Breast epithelium (tissue), 4 donors: ENCODE measurements around the gene TMEM222. TPM values are rescaled to one million over a fixed set of nuclear protein-coding genes. Genes with fewer than 3 reads are reported as not detected.

Experiments used
- DNase-seq, 2 donors: peaks; one replicate each; pipeline ENCODE4 v3.0.0-alpha.2; 2019; ENCODE audit warnings: low spot score in 2 of 2
- H3K27ac ChIP-seq, 2 donors: fragments of 200-600 bp; sonication (generic) in 1 of 2; one replicate each; pipeline ENCODE4 v1.5.1; 2016 to 2019; ENCODE audit warnings: mild to moderate bottlenecking in 1 of 2
- H3K27me3 ChIP-seq, 2 donors: fragments of 200-600 bp; sonication (generic) in 1 of 2; one replicate each; pipeline versions ENCODE4 v1.5.1 to v1.6.0; 2017 to 2019; ENCODE audit warnings: control low read depth in 1 of 2, mild to moderate bottlenecking in 1 of 2
- H3K36me3 ChIP-seq: fragments of 200-600 bp; one replicate; pipeline ENCODE4 v1.5.1; 2019
- H3K4me1 ChIP-seq, 2 donors: fragments of 200-600 bp; sonication (generic); one replicate each; pipeline ENCODE4 v1.5.1; 2016 to 2019; ENCODE audit warnings: control low read depth in 1 of 2
- H3K4me3 ChIP-seq, 3 donors: fragments of 200-600 bp; sonication (generic); 1 replicate in 2 of 3; 2 replicates in 1 of 3; pipeline ENCODE4 v1.5.1; 2016 to 2019; ENCODE audit warnings: mild to moderate bottlenecking in 3 of 3, moderate library complexity in 2 of 3
- H3K9me3 ChIP-seq, 2 donors: fragments of 200-600 bp; sonication (generic) in 1 of 2; one replicate each; pipeline ENCODE4 v1.5.1; 2016 to 2019; ENCODE audit warnings: control low read depth in 1 of 2
- POLR2A ChIP-seq: fragments of 450-650 bp; IDR thresholded peaks from one replicate; pipeline ENCODE4 v1.6.1; 2016; ENCODE audit warnings: antibody characterized with exemption, mild to moderate bottlenecking, moderate library complexity
- POLR2AphosphoS5 ChIP-seq, 3 donors: sonication (generic); formaldehyde crosslinking; IDR thresholded peaks; one replicate each; pipeline ENCODE4 v1.6.1; 2017; ENCODE audit warnings: antibody characterized with exemption in 3 of 3
- intact Hi-C: fragments of 100-400 bp; cut with DNase I; formaldehyde crosslinking; loops from one replicate; pipeline ENCODE4 v1.15.1; 2023; ENCODE audit warnings: low total_unique reads
- total RNA-seq, 3 donors: library from RNA; depleted of rRNA; stranded (reverse); fragments of >200 nt; gene quantifications; one replicate each; pipeline ENCODE4 v1.1.0, GENCODE V29; 2016
- TF ChIP-seq, protein P1 (sequence below), 3 donors: fragments of 450-650 bp; IDR thresholded peaks; one replicate each; pipeline ENCODE4 v1.5.1; 2016 to 2017; ENCODE audit warnings: antibody characterized with exemption in 3 of 3, mild to moderate bottlenecking in 3 of 3, moderate library complexity in 3 of 3

TMEM222 gene
- total RNA-seq, 3 donors from 2014 or later: 20.0 to 28.0 (median 26.5) TPM

DNA sequence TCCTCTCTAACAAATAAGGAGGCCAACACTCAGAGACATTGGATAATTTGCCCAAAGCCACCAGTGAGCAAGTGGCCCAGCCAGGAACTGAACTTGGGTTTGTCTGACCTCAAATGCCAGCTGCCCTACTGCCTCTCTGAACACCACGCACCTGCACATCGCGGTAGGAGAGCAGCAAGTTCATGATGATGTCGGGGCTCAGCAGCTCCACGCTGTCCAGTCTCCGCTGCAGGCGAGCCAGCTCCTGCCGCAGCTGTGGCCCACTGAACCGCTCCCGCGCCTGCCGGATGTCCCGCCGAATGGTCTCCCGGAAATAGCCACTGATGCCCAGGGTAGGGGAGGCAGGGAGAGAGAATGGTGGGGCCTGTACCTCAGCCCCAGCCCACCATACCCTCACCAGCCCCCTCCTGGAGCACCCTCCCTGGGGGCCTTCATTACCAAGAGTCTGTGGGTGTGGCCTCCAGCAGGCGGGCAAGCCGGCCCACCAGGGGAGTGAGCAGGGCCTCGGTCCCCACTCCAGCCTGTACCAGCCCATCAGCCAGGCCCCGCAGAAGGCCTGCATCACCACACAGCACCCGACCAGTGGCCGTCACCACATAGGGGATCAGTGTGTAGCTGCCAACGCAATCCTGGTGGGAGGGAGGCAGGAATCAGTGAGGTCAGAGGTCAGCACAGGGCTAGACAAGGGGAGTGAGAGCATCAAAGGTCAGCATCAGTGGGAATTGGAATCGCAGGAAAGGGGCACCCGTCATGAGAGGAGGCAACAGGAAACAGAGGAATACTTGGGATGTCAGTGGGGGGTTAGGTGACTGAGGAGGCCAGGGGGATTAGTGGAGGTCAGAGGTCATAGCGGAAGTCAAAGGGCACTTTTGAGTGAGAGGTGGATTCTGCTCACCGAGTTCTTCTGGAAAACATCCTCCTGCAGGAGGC is 42.1 kb downstream of the TMEM222 start:
- Histone ChIP-seq H3K4me3 (peak overlapping the region in 2 of 3 donors; percentile 72 to 79), H3K27me3 (no peaks in the 10 kb centered on the region), H3K27ac (peak overlapping the region; percentile 97 to 98), H3K36me3 (no peaks in the 10 kb centered on the region), H3K4me1 (peaks cover 5 to 30% of the 10 kb centered on the region in 2 donors), H3K9me3 (no peaks in the 10 kb centered on the region)
- no peak for DNase-seq
- no peak for TF ChIP-seq POLR2A
- TF ChIP-seq, protein P1, sequence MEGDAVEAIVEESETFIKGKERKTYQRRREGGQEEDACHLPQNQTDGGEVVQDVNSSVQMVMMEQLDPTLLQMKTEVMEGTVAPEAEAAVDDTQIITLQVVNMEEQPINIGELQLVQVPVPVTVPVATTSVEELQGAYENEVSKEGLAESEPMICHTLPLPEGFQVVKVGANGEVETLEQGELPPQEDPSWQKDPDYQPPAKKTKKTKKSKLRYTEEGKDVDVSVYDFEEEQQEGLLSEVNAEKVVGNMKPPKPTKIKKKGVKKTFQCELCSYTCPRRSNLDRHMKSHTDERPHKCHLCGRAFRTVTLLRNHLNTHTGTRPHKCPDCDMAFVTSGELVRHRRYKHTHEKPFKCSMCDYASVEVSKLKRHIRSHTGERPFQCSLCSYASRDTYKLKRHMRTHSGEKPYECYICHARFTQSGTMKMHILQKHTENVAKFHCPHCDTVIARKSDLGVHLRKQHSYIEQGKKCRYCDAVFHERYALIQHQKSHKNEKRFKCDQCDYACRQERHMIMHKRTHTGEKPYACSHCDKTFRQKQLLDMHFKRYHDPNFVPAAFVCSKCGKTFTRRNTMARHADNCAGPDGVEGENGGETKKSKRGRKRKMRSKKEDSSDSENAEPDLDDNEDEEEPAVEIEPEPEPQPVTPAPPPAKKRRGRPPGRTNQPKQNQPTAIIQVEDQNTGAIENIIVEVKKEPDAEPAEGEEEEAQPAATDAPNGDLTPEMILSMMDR (IDR thresholded peaks at IDR 0.05): no peak
- TF ChIP-seq POLR2AphosphoS5 (IDR thresholded peaks at IDR 0.05): no peak
- intact Hi-C loops: loop anchor here (10.0 kb wide), 1 partner anchor 59 kb away; no protein-coding TSS in a partner anchor

DNA sequence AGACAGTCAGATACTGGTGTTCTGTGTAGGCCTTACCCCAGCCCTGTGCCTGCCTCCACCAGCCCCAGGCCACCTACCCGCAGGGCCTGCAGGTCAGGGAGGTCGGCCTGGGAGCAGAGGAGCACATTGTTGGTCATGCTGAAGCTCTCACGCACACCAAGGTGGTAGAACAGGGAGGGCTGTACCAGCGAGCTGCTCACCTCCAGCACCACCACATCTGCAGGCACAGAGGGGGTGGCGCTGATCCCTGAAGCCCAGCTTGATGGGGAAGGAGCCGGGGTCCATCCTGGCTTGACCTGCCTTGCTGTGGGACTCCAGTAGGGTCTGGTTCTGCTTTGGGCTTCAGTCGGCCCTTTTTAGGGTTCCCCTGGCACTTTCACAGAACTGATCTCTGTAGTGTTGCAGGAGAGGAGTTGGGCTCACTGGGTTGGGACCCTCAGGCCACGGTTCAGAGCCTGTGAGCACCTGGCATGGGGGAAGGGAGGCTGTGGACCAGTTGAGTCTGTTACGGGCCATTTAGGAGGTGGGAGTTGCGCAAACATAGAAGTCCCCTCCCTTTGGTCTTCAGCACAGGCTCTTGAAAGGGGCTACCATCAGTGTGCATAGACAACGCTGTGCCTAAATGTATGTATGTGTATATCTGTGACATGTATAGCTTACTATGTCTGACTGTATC is 42.9 kb downstream of the TMEM222 start:
- H3K4me3 ChIP-seq: peak overlapping the region; percentile 72 to 84 (median 79)
- H3K27me3 ChIP-seq: no peaks in the 10 kb centered on the region
- DNase-seq: no peak
- H3K36me3 ChIP-seq: no peaks in the 10 kb centered on the region
- H3K27ac ChIP-seq: peak overlapping the region; percentile 97 to 98
- intact Hi-C loops: loop anchor here (10.0 kb wide), 1 partner anchor 60 kb away; no protein-coding TSS in a partner anchor
- H3K9me3 ChIP-seq: no peaks in the 10 kb centered on the region
- TF ChIP-seq POLR2AphosphoS5 (IDR thresholded peaks at IDR 0.05) (no peak), POLR2A (no peak)
- TF ChIP-seq, protein P1 (IDR thresholded peaks at IDR 0.05): no peak
- peaks cover 5 to 34% of the 10 kb centered on the region in 2 donors for H3K4me1 ChIP-seq

DNA sequence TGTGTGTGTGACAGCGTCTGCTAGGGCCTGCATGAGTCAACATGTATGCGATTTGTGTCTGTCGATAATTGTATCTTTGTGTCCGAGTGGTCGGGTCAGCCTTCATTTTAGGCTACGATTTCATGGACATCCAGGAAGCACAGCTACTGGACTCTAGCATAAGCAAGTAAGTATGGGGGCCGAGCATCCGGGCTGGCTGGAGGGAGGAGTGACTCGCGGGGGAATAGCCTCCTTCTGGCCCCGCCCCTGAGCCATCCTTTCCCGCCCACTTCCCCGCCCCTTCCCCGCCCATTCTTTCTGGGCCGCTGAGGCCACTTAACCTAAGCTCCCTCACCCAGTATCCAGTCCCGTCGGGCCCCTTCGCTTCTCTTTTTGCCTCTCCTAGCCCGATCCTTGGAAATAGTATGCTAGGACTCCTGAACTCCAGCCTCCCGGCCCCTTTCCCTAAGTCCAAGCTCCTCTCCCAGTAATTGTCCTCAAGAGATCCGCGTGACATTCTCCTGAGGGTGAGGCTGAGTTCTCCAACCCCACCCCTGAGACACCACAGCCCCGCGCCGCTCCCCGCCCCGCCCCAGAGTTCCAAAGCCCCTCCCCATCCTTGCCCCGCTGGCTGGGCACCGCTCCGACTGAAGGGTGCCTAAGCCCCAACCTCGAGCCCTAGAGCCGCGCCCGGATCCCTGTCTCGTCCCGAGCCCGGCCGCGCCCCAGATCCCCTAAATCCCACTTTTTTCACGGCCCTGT is 43.6 kb downstream of the TMEM222 start:
- Histone ChIP-seq H3K27ac (peak overlapping the region; percentile 97 to 98), H3K4me3 (peak overlapping the region; percentile 72 to 84 (median 79)), H3K36me3 (no peaks in the 10 kb centered on the region), H3K9me3 (no peaks in the 10 kb centered on the region), H3K4me1 (peaks cover 5 to 34% of the 10 kb centered on the region in 2 donors), H3K27me3 (no peaks in the 10 kb centered on the region)
- peak; percentile 88 to 90 for DNase-seq
- TF ChIP-seq POLR2A (no peak), POLR2AphosphoS5 (IDR thresholded peaks at IDR 0.05) (peak in 1 of 3 donors; percentile 76)
- TF ChIP-seq, protein P1 (IDR thresholded peaks at IDR 0.05): no peak
- intact Hi-C loops: loop anchor here (10.0 kb wide), 1 partner anchor 61 kb away; no protein-coding TSS in a partner anchor

DNA sequence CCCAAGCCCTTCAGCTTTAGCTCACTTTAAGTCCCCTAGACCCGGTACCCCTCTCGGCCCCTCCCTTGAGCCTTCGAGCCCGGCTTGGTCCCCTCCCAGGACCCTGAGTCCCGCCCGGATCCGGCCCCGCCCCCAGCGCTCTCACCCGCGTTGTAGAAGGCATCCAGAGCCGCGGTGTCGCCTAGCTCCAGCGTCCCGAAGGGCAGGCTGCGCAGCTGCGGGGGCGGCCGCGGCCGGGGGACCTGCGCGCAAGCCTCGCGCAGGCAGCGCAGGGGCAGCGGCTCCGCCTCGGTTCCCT is 44.1 kb downstream of the TMEM222 start:
- peak overlapping the region; percentile 72 to 84 (median 79) for H3K4me3 ChIP-seq
- TF ChIP-seq, protein P1 (IDR thresholded peaks at IDR 0.05): no peak
- peak in 1 of 3 donors; percentile 30 for TF ChIP-seq POLR2AphosphoS5 (IDR thresholded peaks at IDR 0.05)
- intact Hi-C loops: loop anchor here (10.0 kb wide), 1 partner anchor 61 kb away; no protein-coding TSS in a partner anchor
- H3K36me3 ChIP-seq: no peaks in the 10 kb centered on the region
- DNase-seq: peak; percentile 81 to 82
- peak overlapping the region; percentile 97 to 98 for H3K27ac ChIP-seq
- H3K4me1 ChIP-seq: peaks cover 5 to 34% of the 10 kb centered on the region in 2 donors
- H3K9me3 ChIP-seq: no peaks in the 10 kb centered on the region
- no peaks in the 10 kb centered on the region for H3K27me3 ChIP-seq
